ENCODE data around the gene RORB.

GRCh38 chr9:74496819-74497747 is at the start of gene RORB:
- TF ChIP-seq CTCF (IDR thresholded peaks at IDR 0.05), result peak in 1 of 6 experiments; percentile 0
- TF ChIP-seq POLR2A (IDR thresholded peaks at IDR 0.05), result peak; percentile 63 to 65

All from adrenal gland (tissue), 5 donors.